HEK293T (cell line): ENCODE results near the gene RYK.
"Not testable (repeated sequence)": the region's sequence is repeated elsewhere in the genome, so short reads cannot be mapped to it uniquely, and the experiment has no call there.

Experiments used
- CTCF ChIA-PET: fragments of 350-600 bp; formaldehyde crosslinking; extraction: SDS; loops from one replicate; lab custom pipeline; 2021; ENCODE audit warnings: antibody characterized with exemption, inconsistent platforms; lab: Yijun Ruan, JAX
- POLR2A ChIA-PET: fragments of 350-600 bp; formaldehyde crosslinking; extraction: SDS; loops from one replicate; lab custom pipeline; 2020; ENCODE audit warnings: antibody characterized with exemption, inconsistent platforms; lab: Yijun Ruan, JAX
- DNase-seq: peaks from one replicate; pipeline ENCODE4 v3.0.0; 2012; ENCODE audit warnings: mixed read lengths; ENCODE audit errors: extremely low spot score
- ARNT ChIP-seq: fragments of 450-650 bp; IDR thresholded peaks from 2 replicates; pipeline ENCODE4 v1.6.1; 2017; ENCODE audit warnings: mild to moderate bottlenecking
- BHLHE40 ChIP-seq: fragments of 450-650 bp; IDR thresholded peaks from 2 replicates; pipeline ENCODE4 v1.6.1; 2016; ENCODE audit warnings: mild to moderate bottlenecking, moderate library complexity, borderline replicate concordance
- CTBP1 ChIP-seq: fragments of 450-650 bp; IDR thresholded peaks from 2 replicates; pipeline ENCODE4 v1.6.1; 2016; ENCODE audit warnings: borderline replicate concordance
- ELF4 ChIP-seq: fragments of 450-650 bp; IDR thresholded peaks from 2 replicates; pipeline ENCODE4 v1.6.1; 2017; ENCODE audit warnings: antibody characterized with exemption
- FOXA1 ChIP-seq: fragments of 450-650 bp; IDR thresholded peaks from 2 replicates; pipeline ENCODE4 v1.6.1; 2016; ENCODE audit warnings: mild to moderate bottlenecking
- FOXK2 ChIP-seq: fragments of 450-650 bp; IDR thresholded peaks from 2 replicates; pipeline ENCODE4 v1.6.1; 2016; ENCODE audit warnings: mild to moderate bottlenecking
- FOXM1 ChIP-seq: fragments of 450-650 bp; IDR thresholded peaks from 2 replicates; pipeline ENCODE4 v1.6.1; 2017; ENCODE audit warnings: mild to moderate bottlenecking, borderline replicate concordance
- HDGF ChIP-seq: fragments of 450-650 bp; IDR thresholded peaks from 2 replicates; pipeline ENCODE4 v1.6.1; 2017; ENCODE audit warnings: antibody characterized with exemption, borderline replicate concordance
- L3MBTL2 ChIP-seq: fragments of 450-650 bp; conservative IDR thresholded peaks from 2 replicates; pipeline ENCODE4 v1.6.1; 2016; ENCODE audit warnings: mild to moderate bottlenecking
- LEF1 ChIP-seq: fragments of 450-650 bp; IDR thresholded peaks from 2 replicates; pipeline ENCODE4 v1.6.1; 2017; ENCODE audit warnings: mild to moderate bottlenecking, borderline replicate concordance
- NFRKB ChIP-seq: fragments of 450-650 bp; IDR thresholded peaks from 2 replicates; pipeline ENCODE4 v1.6.1; 2016; ENCODE audit warnings: mild to moderate bottlenecking, moderate library complexity
- PKNOX1 ChIP-seq: fragments of 450-650 bp; IDR thresholded peaks from 2 replicates; pipeline ENCODE4 v1.6.1; 2016
- SP1 ChIP-seq: fragments of 450-650 bp; IDR thresholded peaks from 2 replicates; pipeline ENCODE4 v1.6.1; 2017
- SUZ12 ChIP-seq: fragments of 450-650 bp; IDR thresholded peaks from 2 replicates; pipeline ENCODE4 v1.6.1; 2016; ENCODE audit warnings: mild to moderate bottlenecking
- TARDBP ChIP-seq: fragments of 450-650 bp; IDR thresholded peaks from 2 replicates; pipeline ENCODE4 v1.6.1; 2016
- ZNF384 ChIP-seq: fragments of 450-650 bp; IDR thresholded peaks from 2 replicates; pipeline ENCODE4 v1.6.1; 2016

The RYK gene

GRCh38 chr3:134281912-134282658 is 31.4 kb upstream of the RYK start:
- ChIA-PET POLR2A (no interaction called here), CTCF (no interaction called here)
- no peak for TF ChIP-seq ELF4
- TF ChIP-seq L3MBTL2 = no peak
- TF ChIP-seq PKNOX1 = no peak
- TF ChIP-seq FOXK2 = no peak
- no peak for TF ChIP-seq BHLHE40
- no peak for TF ChIP-seq ZNF384
- no peak for TF ChIP-seq TARDBP
- TF ChIP-seq SP1 = no peak
- TF ChIP-seq CTBP1 = no peak
- no peak for TF ChIP-seq FOXA1
- no peak for TF ChIP-seq HDGF
- no peak for TF ChIP-seq ARNT
- no peak for TF ChIP-seq LEF1
- TF ChIP-seq NFRKB = no peak
- no peak for TF ChIP-seq SUZ12
- no peak for TF ChIP-seq FOXM1
- no peak for DNase-seq

GRCh38 chr3:134279466-134279865 is 28.8 kb upstream of the RYK start:
- POLR2A ChIA-PET = no interaction called here
- DNase-seq = no peak
- TF ChIP-seq CTBP1 (no peak), ELF4 (no peak), PKNOX1 (no peak), SUZ12 (no peak), NFRKB (no peak), SP1 (no peak), FOXK2 (no peak), L3MBTL2 (no peak), FOXM1 (no peak), FOXA1 (no peak), ARNT (no peak), BHLHE40 (no peak), LEF1 (no peak), TARDBP (no peak), HDGF (no peak)
- CTCF ChIA-PET = no interaction called here

- ChIA-PET CTCF (no interaction called here), POLR2A (interaction anchor here (1.1 kb wide), 1 partner anchor 15 kb away, joined by 3 read pairs; no protein-coding TSS in a partner anchor)
- no peak for TF ChIP-seq LEF1
- no peak for TF ChIP-seq FOXA1
- no peak for TF ChIP-seq FOXM1
- no peak for TF ChIP-seq SUZ12
- TF ChIP-seq BHLHE40 = no peak
- TF ChIP-seq ELF4 = no peak
- no peak for TF ChIP-seq L3MBTL2
- TF ChIP-seq HDGF = no peak
- TF ChIP-seq NFRKB = no peak
- TF ChIP-seq FOXK2 = no peak
- TF ChIP-seq SP1 = no peak
- TF ChIP-seq ZNF384 = no peak
- TF ChIP-seq CTBP1 = no peak
- no peak for TF ChIP-seq TARDBP
- TF ChIP-seq ARNT = no peak
- TF ChIP-seq PKNOX1 = no peak
- DNase-seq = no peak
Measured at GRCh38 chr3:134277066-134277660, 26.5 kb upstream of the RYK start.

GRCh38 chr3:134276086-134276485 is 25.4 kb upstream of the RYK start:
- CTCF ChIA-PET = no interaction called here
- no peak for DNase-seq

GRCh38 chr3:134275110-134275509 is 24.5 kb upstream of the RYK start:
- CTCF ChIA-PET, DNase-seq, POLR2A ChIA-PET: not testable (repeated sequence)

More at GRCh38 chr3:134276086-134276485, 25.4 kb upstream of the RYK start:
- POLR2A ChIA-PET = no interaction called here
- no peak for TF ChIP-seq NFRKB
- no peak for TF ChIP-seq ELF4
- TF ChIP-seq FOXA1 = no peak
- no peak for TF ChIP-seq CTBP1
- no peak for TF ChIP-seq SUZ12
- no peak for TF ChIP-seq HDGF
- no peak for TF ChIP-seq FOXK2
- TF ChIP-seq FOXM1 = no peak
- TF ChIP-seq ARNT = no peak
- no peak for TF ChIP-seq BHLHE40
- TF ChIP-seq PKNOX1 = no peak
- no peak for TF ChIP-seq ZNF384
- no peak for TF ChIP-seq TARDBP
- TF ChIP-seq L3MBTL2 = no peak
- no peak for TF ChIP-seq LEF1
- TF ChIP-seq SP1 = no peak
